AG04449 (cell line): ENCODE measurements around the gene PGM5.

Experiments
- CTCF ChIA-PET: fragments of 350-600 bp; formaldehyde crosslinking; extraction: SDS; loops from one replicate; lab custom pipeline; 2021; ENCODE audit warnings: antibody characterized with exemption; lab: Yijun Ruan, JAX
- POLR2A ChIA-PET: fragments of 400-600, 350-600 bp; formaldehyde crosslinking; extraction: SDS; loops from one replicate; lab custom pipeline; 2020; ENCODE audit warnings: antibody characterized with exemption, inconsistent platforms; lab: Yijun Ruan, JAX
- DNase-seq: peaks from one replicate; pipeline ENCODE4 v3.0.0-alpha.2; 2010; ENCODE audit warnings: low read depth, low spot score
- H3K4me3 ChIP-seq: 2 replicates; pipeline ENCODE4 v1.5.1; 2011; ENCODE audit warnings: low read depth, mild to moderate bottlenecking, control low read depth, low read length
- CTCF ChIP-seq: IDR thresholded peaks from one replicate; pipeline ENCODE4 v1.5.1; 2011; ENCODE audit warnings: mild to moderate bottlenecking, moderate library complexity, low read length, control low read depth, inconsistent platforms; ENCODE audit not compliant: insufficient read depth; ENCODE audit errors: missing control alignments

PGM5 gene

GRCh38 chr9:68443624-68444023 lies 87.2 kb downstream of the PGM5 start:
- H3K4me3 ChIP-seq = no peak overlapping the region
- TF ChIP-seq CTCF = no peak
- ChIA-PET POLR2A (no interaction called here), CTCF (no interaction called here)
- DNase-seq = no peak

GRCh38 chr9:68446836-68447235 lies 90.4 kb downstream of the PGM5 start:
- CTCF ChIA-PET = no interaction called here
- no peak for TF ChIP-seq CTCF
- POLR2A ChIA-PET = no interaction called here
- no peak for DNase-seq
- no peak overlapping the region for H3K4me3 ChIP-seq

- ChIA-PET CTCF (no interaction called here), POLR2A (no interaction called here)
- no peak for TF ChIP-seq CTCF
- H3K4me3 ChIP-seq = no peak overlapping the region
- no peak for DNase-seq
Observed at GRCh38 chr9:68447611-68448010, 91.2 kb downstream of the PGM5 start.

GRCh38 chr9:68454579-68455334 lies 98.3 kb downstream of the PGM5 start:
- CTCF ChIA-PET = no interaction called here
- POLR2A ChIA-PET = no interaction called here
- no peak overlapping the region for H3K4me3 ChIP-seq
- DNase-seq = no peak
- no peak for TF ChIP-seq CTCF

- no peak for TF ChIP-seq CTCF
- no peak for DNase-seq
- ChIA-PET POLR2A (no interaction called here), CTCF (no interaction called here)
- no peak overlapping the region for H3K4me3 ChIP-seq
Observed at GRCh38 chr9:68455451-68455850, 99.0 kb downstream of the PGM5 start.

- POLR2A ChIA-PET = no interaction called here
Observed at GRCh38 chr9:68457803-68458202, 101.4 kb downstream of the PGM5 start.

More at GRCh38 chr9:68457803-68458202, 101.4 kb downstream of the PGM5 start:
- no peak for DNase-seq
- CTCF ChIA-PET = no interaction called here
- no peak overlapping the region for H3K4me3 ChIP-seq
- no peak for TF ChIP-seq CTCF
